Ascending aorta (tissue), 2 donors: ENCODE data around the gene ABCD3. TPM values are rescaled to one million over a fixed set of nuclear protein-coding genes. Genes with fewer than 3 reads are reported as not detected.
A peak's percentile ranks its signal among the peaks of the same experiment; 100 is the strongest.

Experiments
- DNase-seq, 2 donors: peaks; one replicate each; pipeline ENCODE4 v3.0.0-alpha.2; 2019; ENCODE audit warnings: low spot score in 2 of 2
- H3K27ac ChIP-seq, 2 donors: fragments of 200-600 bp; sonication (generic); one replicate each; pipeline ENCODE4 v1.5.1; 2016 to 2017; ENCODE audit warnings: mild to moderate bottlenecking in 1 of 2
- H3K27me3 ChIP-seq: fragments of 200-600 bp; sonication (generic); one replicate; pipeline ENCODE4 v1.5.1; 2017
- H3K36me3 ChIP-seq, 2 donors: fragments of 200-600 bp; sonication (generic); one replicate each; pipeline ENCODE4 v1.5.1; 2016
- H3K4me1 ChIP-seq, 2 donors: fragments of 200-600 bp; sonication (generic); one replicate each; pipeline ENCODE4 v1.5.1; 2016 to 2017; ENCODE audit warnings: mild to moderate bottlenecking in 1 of 2
- H3K4me3 ChIP-seq, 2 donors: fragments of 200-600 bp; sonication (generic); one replicate each; pipeline ENCODE4 v1.5.1; 2016 to 2017; ENCODE audit warnings: mild to moderate bottlenecking in 1 of 2
- H3K9me3 ChIP-seq, 2 donors: fragments of 200-600 bp; sonication (generic); one replicate each; pipeline ENCODE4 v1.5.1; 2016
- CTCF ChIP-seq, 3 experiments: fragments of 200-600 bp in 2 of 3; fragments of 450-650 bp in 1 of 3; sonication (generic) in 2 of 3; IDR thresholded peaks; one replicate each; pipeline ENCODE4 v1.5.1; 2016 to 2019; ENCODE audit warnings: antibody characterized with exemption in 3 of 3, mild to moderate bottlenecking in 1 of 3, moderate library complexity in 1 of 3
- intact Hi-C: fragments of 100-400 bp; cut with DNase I; formaldehyde crosslinking; loops from one replicate; pipeline ENCODE4 v1.15.1; 2023
- total RNA-seq: library from RNA; depleted of rRNA; stranded (reverse); fragments of >200 nt; gene quantifications from one replicate; pipeline ENCODE4 v1.1.0, GENCODE V29; 2016

The ABCD3 gene
- total RNA-seq, 1 donor from 2014 or later, result 8.8 TPM

GRCh38 chr1:94406446-94406845 lies 11.7 kb upstream of the ABCD3 start:
- no peaks in the 10 kb centered on the region for H3K9me3 ChIP-seq
- no peak overlapping the region for H3K27ac ChIP-seq
- TF ChIP-seq CTCF (IDR thresholded peaks at IDR 0.05), result no peak
- H3K27me3 ChIP-seq, result no peaks in the 10 kb centered on the region
- no peak overlapping the region for H3K4me3 ChIP-seq
- intact Hi-C loops, result no loop called here
- H3K36me3 ChIP-seq, result no peaks in the 10 kb centered on the region
- H3K4me1 ChIP-seq, result no peaks in the 10 kb centered on the region
- no peak for DNase-seq

DNA sequence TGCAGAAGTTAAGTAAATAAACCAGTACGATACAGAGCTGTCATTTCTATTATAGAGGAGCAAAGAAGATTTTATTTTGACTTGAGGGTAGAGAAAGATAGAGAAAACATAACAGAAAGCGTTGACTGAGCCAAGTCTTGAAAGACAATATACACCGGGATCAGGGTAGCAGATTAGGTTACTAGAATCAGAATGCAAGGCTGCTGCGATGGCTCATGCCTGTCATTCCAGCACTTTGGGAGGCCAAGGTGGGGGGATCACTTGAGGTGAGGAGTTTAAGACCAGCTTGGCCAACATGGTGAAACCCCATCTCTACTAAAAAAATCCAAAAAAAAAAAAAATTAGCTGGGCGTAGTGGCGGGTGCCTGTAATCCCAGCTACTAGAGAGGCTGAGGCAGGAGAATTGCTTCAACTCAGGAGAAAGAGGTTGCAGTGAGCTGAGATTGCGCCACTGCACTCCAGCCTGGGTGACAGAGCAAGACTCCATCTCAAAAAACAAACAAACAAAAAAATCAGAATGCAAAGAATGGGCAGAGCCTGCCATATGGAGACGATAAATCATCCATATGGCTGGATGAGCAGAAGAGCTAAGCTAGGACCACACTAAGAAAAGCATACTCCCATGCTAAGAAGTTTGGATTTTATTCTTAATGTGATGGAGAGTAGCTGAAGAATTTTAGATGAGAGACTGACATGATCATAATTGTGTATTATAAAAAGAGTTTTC lies 9.9 kb upstream of the ABCD3 start:
- H3K9me3 ChIP-seq, result no peaks in the 10 kb centered on the region
- no peak for TF ChIP-seq CTCF (IDR thresholded peaks at IDR 0.05)
- intact Hi-C loops, result no loop called here
- no peaks in the 10 kb centered on the region for H3K27me3 ChIP-seq
- no peak for DNase-seq
- H3K27ac ChIP-seq, result no peak overlapping the region
- H3K4me3 ChIP-seq, result no peak overlapping the region
- H3K4me1 ChIP-seq, result no peaks in the 10 kb centered on the region
- H3K36me3 ChIP-seq, result no peaks in the 10 kb centered on the region

DNA sequence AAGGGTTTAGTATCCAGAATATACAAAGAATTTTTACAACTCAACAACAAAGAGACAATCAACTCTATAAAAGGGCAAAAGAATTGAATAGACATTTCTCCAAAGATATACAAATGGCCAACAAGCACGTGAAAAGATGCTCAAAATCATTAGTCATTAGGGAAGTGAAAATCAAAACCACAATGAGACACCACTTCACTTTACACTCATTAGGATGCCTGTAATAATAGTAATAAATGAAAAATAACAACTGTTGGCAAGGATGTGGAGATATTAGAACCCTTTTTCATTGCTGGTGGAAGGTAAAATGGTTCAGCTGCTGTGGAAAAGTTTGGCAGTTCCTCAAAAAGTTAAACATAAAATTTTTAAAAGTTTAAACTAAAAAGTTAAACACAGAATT lies 7.0 kb upstream of the ABCD3 start:
- TF ChIP-seq CTCF (IDR thresholded peaks at IDR 0.05), result no peak
- intact Hi-C loops, result loop anchor here (10.0 kb wide), 2 partner anchors 824 to 1066 kb away; partner anchors contain the start of genes DR1 and RWDD3
- H3K4me3 ChIP-seq, result no peak overlapping the region
- H3K36me3 ChIP-seq, result no peaks in the 10 kb centered on the region
- no peak for DNase-seq
- H3K9me3 ChIP-seq, result no peaks in the 10 kb centered on the region
- no peak overlapping the region for H3K27ac ChIP-seq
- no peaks in the 10 kb centered on the region for H3K4me1 ChIP-seq
- H3K27me3 ChIP-seq, result no peaks in the 10 kb centered on the region

DNA sequence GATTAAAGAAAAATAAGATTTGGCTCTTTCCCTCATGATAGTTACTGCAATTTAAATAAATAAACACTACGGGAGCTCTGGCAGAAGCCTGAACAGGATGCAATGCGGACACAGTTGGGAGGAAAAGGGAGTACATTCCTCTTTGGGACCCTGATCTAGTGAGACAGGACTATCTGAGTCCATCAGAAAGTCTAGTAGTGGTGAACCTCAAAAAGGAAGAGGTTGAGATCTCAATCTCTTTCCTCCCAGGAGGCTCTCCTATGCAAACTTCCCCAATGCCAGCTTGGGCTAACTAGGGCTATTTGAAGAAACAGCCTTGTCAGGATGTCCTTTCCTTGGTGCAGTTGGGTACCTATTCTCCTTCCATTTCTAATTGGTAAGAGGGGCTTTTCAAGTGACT lies 4.9 kb upstream of the ABCD3 start:
- intact Hi-C loops, result loop anchor here (10.0 kb wide), 2 partner anchors 821 to 1069 kb away; partner anchors contain the start of genes DR1 and RWDD3
- H3K4me3 ChIP-seq, result no peak overlapping the region
- no peak overlapping the region for H3K27ac ChIP-seq
- no peaks in the 10 kb centered on the region for H3K9me3 ChIP-seq
- no peak for TF ChIP-seq CTCF (IDR thresholded peaks at IDR 0.05)
- H3K27me3 ChIP-seq, result no peaks in the 10 kb centered on the region
- peaks cover 0 to 7% of the 10 kb centered on the region in 2 donors for H3K4me1 ChIP-seq
- H3K36me3 ChIP-seq, result no peaks in the 10 kb centered on the region
- no peak for DNase-seq

GRCh38 chr1:94416901-94417727 lies 1.1 kb upstream of the ABCD3 start:
- peaks cover 0 to 11% of the 10 kb centered on the region in 2 donors for H3K4me1 ChIP-seq
- H3K27ac ChIP-seq, result peak overlapping the region; percentile 86
- intact Hi-C loops, result loop anchor here (5.0 to 10.0 kb wide), 5 partner anchors 85 to 1072 kb away; partner anchors contain the start of genes DR1 and RWDD3

More at GRCh38 chr1:94416901-94417727, 1.1 kb upstream of the ABCD3 start:
- Histone ChIP-seq H3K27me3 (no peaks in the 10 kb centered on the region), H3K9me3 (no peaks in the 10 kb centered on the region), H3K36me3 (no peaks in the 10 kb centered on the region), H3K4me3 (peak overlapping the region; percentile 86 to 94)
- DNase-seq, result peak in 1 of 2 donors; percentile 65
- TF ChIP-seq CTCF (IDR thresholded peaks at IDR 0.05), result no peak
